ENCODE results near the gene SLC6A12. TPM values are rescaled to one million over a fixed set of nuclear protein-coding genes. Genes with fewer than 3 reads are reported as not detected.

SLC6A12 gene
- total and polyA plus RNA-seq, 7 donors, result 0.07 to 0.90 (median 0.30) TPM

DNA sequence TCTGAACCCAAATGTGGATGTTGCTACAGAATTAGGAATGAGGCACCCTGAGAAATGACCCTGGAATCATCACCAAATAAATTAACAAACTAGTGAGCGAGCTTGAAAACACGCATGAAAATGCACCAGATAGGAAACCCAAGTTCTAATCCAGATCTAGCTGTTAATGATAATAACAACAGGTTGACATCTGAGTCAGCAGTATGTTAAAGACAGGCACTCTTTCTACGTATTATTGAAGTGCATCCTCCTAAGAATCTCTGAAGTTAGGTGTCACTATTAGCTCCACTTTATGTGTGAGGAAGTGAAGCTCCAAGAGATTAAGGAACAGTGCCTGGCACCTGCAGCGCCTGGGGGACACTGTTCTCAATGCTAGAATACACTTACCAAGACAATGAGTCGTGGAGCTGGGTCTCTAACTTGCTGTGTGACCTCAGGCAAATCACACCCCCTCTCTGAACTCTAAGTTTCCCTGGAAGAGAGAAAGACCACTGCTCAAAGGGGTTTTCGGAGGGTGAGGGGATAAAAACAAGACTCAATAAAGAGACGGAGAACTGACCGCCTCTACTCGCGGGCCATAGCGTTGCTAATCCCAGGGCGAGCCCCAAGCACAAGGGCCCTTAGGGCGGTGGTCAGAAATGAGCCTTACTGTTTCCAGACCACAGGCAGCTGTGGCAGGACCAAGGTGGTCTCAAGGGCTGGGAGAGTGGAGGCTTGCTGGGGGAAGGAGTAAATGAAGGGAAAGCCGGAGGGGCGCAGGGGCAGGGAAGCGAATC lies 2.1 kb downstream of the SLC6A12 start:
- ATAC-seq, result no peak
- Histone ChIP-seq H3K36me3 (ENCODE audit: insufficient read depth in 1 of 2, low read depth in 1 of 2) (no peaks in the 10 kb centered on the region), H3K4me3 (no peak overlapping the region), H3K4me1 (no peaks in the 10 kb centered on the region), H3K27ac (no peak overlapping the region), H3K27me3 (ENCODE audit: insufficient read depth in 3 of 3, low read length in 2 of 3) (peaks cover 0 to 5% (median 0%) of the 10 kb centered on the region in 3 donors), H3K9me3 (no peaks in the 10 kb centered on the region)
- 83 to 90% (median 84%) methylated on average over 16 of the region's 16 CpGs for WGBS, 3 donors
- TF ChIP-seq, protein P1, sequence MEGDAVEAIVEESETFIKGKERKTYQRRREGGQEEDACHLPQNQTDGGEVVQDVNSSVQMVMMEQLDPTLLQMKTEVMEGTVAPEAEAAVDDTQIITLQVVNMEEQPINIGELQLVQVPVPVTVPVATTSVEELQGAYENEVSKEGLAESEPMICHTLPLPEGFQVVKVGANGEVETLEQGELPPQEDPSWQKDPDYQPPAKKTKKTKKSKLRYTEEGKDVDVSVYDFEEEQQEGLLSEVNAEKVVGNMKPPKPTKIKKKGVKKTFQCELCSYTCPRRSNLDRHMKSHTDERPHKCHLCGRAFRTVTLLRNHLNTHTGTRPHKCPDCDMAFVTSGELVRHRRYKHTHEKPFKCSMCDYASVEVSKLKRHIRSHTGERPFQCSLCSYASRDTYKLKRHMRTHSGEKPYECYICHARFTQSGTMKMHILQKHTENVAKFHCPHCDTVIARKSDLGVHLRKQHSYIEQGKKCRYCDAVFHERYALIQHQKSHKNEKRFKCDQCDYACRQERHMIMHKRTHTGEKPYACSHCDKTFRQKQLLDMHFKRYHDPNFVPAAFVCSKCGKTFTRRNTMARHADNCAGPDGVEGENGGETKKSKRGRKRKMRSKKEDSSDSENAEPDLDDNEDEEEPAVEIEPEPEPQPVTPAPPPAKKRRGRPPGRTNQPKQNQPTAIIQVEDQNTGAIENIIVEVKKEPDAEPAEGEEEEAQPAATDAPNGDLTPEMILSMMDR (IDR thresholded peaks at IDR 0.05), result no peak
- no peak for DNase-seq
- intact Hi-C loops (cut with DNase I), result no loop called here

DNA sequence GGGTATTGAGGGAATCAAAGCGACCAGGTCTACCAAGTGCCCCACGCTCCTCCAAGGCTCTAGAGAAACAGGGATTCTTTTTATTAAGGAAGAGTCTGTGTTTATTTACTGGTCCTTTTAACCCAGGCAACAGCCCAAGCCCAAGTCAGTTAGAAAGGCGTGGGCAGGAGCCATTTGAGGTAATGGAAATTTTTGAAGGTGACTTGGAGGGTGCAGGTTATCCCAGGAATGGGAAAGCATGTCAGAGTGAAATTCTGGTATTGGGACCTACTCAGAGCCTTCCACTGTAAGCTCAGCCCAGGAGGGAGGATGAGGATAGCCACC lies 2.9 kb downstream of the SLC6A12 start:
- intact Hi-C loops (cut with DNase I), result no loop called here
- Histone ChIP-seq H3K4me3 (no peak overlapping the region), H3K27me3 (ENCODE audit: insufficient read depth in 3 of 3, low read length in 2 of 3) (peaks cover 0 to 5% (median 0%) of the 10 kb centered on the region in 3 donors), H3K27ac (no peak overlapping the region), H3K36me3 (ENCODE audit: insufficient read depth in 1 of 2, low read depth in 1 of 2) (no peaks in the 10 kb centered on the region), H3K9me3 (no peaks in the 10 kb centered on the region), H3K4me1 (no peaks in the 10 kb centered on the region)
- 91 to 96% (median 93%) methylated on average over 3 of the region's 3 CpGs for WGBS, 3 donors
- ATAC-seq, result no peak
- no peak for DNase-seq
- TF ChIP-seq, protein P1 (IDR thresholded peaks at IDR 0.05), result no peak

DNA sequence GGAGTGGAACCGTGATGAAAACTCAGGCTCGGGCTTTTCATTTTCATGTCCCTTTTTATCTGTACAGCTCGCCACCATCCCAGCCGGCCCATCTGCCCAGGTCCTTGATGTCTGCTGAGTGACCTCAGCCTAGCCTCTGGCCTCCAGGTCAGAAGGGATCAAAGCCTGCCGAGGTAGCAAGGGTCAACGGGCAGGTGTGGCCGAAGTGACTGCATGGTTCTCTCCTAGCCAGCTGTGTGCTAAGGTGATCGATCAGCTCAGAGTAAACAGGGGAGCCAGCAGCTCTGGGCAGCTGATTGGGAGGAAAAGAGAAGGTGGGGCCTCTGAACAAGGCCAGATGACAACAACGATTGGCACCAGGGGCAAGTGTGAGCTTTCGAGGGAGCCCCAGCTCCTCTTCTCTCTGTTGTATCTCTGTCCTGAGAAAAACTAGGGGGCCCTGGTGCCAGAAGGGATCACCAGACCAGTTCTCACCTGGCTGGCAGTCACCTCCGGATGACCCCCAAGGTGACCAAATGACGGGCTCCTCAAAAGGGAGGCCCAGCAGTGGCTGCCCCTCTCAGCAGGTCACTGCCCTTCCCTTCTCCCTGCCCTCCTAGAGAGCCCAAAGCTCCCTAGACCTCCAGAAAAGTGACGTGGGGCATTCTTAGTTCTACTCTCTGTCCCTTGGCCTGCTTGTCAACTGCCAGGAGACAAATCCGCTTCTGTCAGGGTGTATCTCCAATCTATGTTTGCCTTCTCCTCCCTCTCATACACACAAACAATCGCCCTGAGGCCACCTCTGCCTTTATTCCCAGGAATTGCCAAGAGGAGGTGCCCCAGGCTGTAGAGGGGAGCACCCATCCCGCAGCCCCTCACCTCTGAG lies 3.4 kb downstream of the SLC6A12 start:
- intact Hi-C loops (cut with DNase I), result no loop called here
- Histone ChIP-seq H3K27me3 (ENCODE audit: insufficient read depth in 3 of 3, low read length in 2 of 3) (peaks cover 0 to 5% (median 0%) of the 10 kb centered on the region in 3 donors), H3K4me3 (no peak overlapping the region), H3K36me3 (ENCODE audit: insufficient read depth in 1 of 2, low read depth in 1 of 2) (no peaks in the 10 kb centered on the region), H3K27ac (no peak overlapping the region), H3K4me1 (no peaks in the 10 kb centered on the region), H3K9me3 (no peaks in the 10 kb centered on the region)
- WGBS, 3 donors, result 69 to 79% (median 71%) methylated on average over 16 of the region's 16 CpGs
- ATAC-seq (no peak), DNase-seq (no peak)
- TF ChIP-seq, protein P1 (IDR thresholded peaks at IDR 0.05), result no peak

DNA sequence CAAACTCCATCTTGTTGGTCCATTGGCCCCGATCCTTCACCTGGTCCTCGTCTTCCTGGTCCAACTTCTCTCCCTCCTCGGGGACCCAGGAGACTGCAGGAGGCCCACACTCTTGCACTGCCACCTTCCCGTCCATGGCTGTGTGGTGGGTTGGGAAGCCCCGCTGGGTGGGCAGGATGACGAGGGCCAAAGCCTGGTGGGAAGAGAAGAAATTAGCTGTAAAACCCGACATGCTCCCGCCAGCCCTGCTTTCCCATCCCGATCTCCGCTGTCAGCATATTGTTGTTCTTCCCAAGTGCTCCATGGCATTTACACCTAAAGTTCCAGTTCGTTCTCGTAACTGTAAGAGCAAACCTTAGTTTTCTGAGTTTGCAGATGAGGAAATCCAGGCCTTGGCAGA lies 4.1 kb downstream of the SLC6A12 start:
- H3K27me3 ChIP-seq (ENCODE audit: insufficient read depth in 3 of 3, low read length in 2 of 3), result peaks cover 0 to 3% (median 0%) of the 10 kb centered on the region in 3 donors
- intact Hi-C loops (cut with DNase I), result no loop called here
- ATAC-seq (no peak), DNase-seq (no peak)
- H3K9me3 ChIP-seq, result no peaks in the 10 kb centered on the region
- no peaks in the 10 kb centered on the region for H3K4me1 ChIP-seq
- H3K36me3 ChIP-seq (ENCODE audit: insufficient read depth in 1 of 2, low read depth in 1 of 2), result no peaks in the 10 kb centered on the region
- TF ChIP-seq, protein P1 (IDR thresholded peaks at IDR 0.05), result no peak
- H3K4me3 ChIP-seq, result no peak overlapping the region
- WGBS, 3 donors, result 89 to 92% (median 91%) methylated on average over 12 of the region's 12 CpGs
- H3K27ac ChIP-seq, result no peak overlapping the region
